Activated T-helper 2 cell treated with anti-CD3 and anti-CD28 coated beads, Interferon-gamma antibody, Interleukin-2, Interleukin-4, amounts not matched to agents 10 μg/mL and 5 μg/mL and 100 μg/mL, durations not matched to agents 14 hours and 24 hours and 36 hours (primary cell): Measurements from ENCODE around the gene RBFOX1. TPM values are rescaled to one million over a fixed set of nuclear protein-coding genes. Genes with fewer than 3 reads are reported as not detected.

Experiments used
- DNase-seq: peaks from one replicate; pipeline ENCODE4 v3.0.0; 2021; ENCODE audit warnings: low spot score
- H3K27ac Mint-ChIP-seq: one replicate; pipeline ENCODE4 v1.8.0; 2021; ENCODE audit warnings: mixed read lengths
- H3K27me3 Mint-ChIP-seq: one replicate; pipeline ENCODE4 v1.8.0; 2021; ENCODE audit warnings: low read depth, mixed read lengths
- H3K36me3 Mint-ChIP-seq: one replicate; pipeline ENCODE4 v1.8.0; 2021; ENCODE audit warnings: low read depth, mixed read lengths
- H3K4me1 Mint-ChIP-seq: one replicate; pipeline ENCODE4 v1.8.0; 2021; ENCODE audit warnings: low read depth, mixed read lengths
- H3K4me3 Mint-ChIP-seq: one replicate; pipeline ENCODE4 v1.8.0; 2021; ENCODE audit warnings: low read depth, mild to moderate bottlenecking, moderate library complexity, mixed read lengths
- H3K9me3 Mint-ChIP-seq: one replicate; pipeline ENCODE4 v1.8.0; 2021; ENCODE audit warnings: mixed read lengths
- intact Hi-C: fragments of 100-400 bp; cut with micrococcal nuclease; formaldehyde crosslinking; loops from one replicate; pipeline ENCODE4 v1.15.1; 2023
- total RNA-seq: library from RNA; stranded (reverse); gene quantifications from 2 replicates; pipeline ENCODE4 v1.2.3, GENCODE V29; 2022

RBFOX1 gene
- total RNA-seq, 1 donor from 2014 or later = not detected

DNA sequence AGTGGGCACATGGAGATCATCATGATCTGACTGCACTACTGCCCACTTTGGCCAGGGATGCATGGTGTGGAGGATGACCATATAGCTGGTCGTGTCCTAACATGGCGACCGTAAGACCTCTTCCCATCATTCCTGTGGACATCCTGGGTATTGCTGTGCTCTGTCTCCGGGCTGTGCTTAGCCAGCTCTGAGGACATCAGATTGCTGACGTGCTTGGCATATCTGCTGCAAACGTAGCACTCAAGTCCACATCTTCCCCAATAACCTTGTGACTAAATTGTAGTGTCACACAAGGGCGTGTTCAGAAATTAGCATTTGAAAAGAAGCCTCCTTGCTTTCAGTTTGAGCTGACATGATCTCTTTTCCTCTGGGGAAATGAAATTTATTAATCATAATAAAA, 373.2 kb downstream of the RBFOX1 start:
- no peak overlapping the region for H3K4me3 Mint-ChIP-seq
- H3K27me3 Mint-ChIP-seq = no peaks in the 10 kb centered on the region
- peaks cover 51% of the 10 kb centered on the region for H3K9me3 Mint-ChIP-seq
- H3K36me3 Mint-ChIP-seq = no peaks in the 10 kb centered on the region
- no peaks in the 10 kb centered on the region for H3K4me1 Mint-ChIP-seq
- no peak overlapping the region for H3K27ac Mint-ChIP-seq
- DNase-seq = no peak
- intact Hi-C loops = no loop called here

DNA sequence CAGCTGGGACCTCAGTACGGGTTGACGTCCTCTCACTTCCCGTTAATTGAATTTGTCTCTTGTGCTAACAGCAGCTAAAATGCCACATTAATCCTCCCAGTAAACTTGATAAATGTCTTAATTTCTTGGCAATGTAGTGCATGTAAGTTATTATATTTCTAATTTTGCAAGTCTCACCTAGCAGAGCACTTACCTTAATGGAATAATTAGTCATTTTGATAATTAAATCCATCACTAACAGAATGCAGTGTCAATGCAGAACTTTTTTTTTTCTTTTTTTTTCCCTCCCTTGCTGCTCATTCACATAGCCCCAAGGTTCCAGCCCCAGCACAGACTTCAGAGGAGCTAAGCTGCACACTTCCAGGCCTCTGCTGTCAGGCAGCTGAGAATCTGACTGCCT, 376.5 kb downstream of the RBFOX1 start:
- Mint-ChIP-seq H3K9me3 (peaks cover 57% of the 10 kb centered on the region), H3K27me3 (no peaks in the 10 kb centered on the region), H3K27ac (no peak overlapping the region)

DNA sequence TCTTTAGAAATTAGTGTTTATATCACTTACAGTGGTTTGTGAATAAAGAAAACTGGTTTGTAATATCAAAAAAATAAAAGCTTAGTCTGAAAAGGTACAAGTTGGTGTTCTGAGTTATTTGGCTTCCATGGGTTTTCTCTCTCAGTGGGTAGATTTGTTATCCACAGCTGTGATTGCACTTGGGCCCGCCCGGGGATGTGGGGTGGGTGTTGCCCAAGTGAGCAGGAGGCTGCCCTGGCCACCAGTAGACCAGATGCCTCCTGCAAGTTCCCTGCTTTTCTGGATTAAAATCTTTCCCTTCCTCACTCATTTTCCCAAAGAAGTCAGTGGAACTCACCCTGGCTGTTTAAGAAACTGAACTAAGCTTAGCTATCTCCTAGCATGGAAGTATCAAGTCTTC, 380.6 kb downstream of the RBFOX1 start:
- H3K4me1 Mint-ChIP-seq = no peaks in the 10 kb centered on the region
- H3K36me3 Mint-ChIP-seq = no peaks in the 10 kb centered on the region
- intact Hi-C loops = no loop called here
- H3K27ac Mint-ChIP-seq = no peak overlapping the region
- DNase-seq = no peak
- H3K27me3 Mint-ChIP-seq = no peaks in the 10 kb centered on the region
- H3K4me3 Mint-ChIP-seq = no peak overlapping the region
- peaks cover 43% of the 10 kb centered on the region for H3K9me3 Mint-ChIP-seq

More for the DNA sequence above, 376.5 kb downstream of the RBFOX1 start:
- intact Hi-C loops = no loop called here
- H3K36me3 Mint-ChIP-seq = no peaks in the 10 kb centered on the region
- no peaks in the 10 kb centered on the region for H3K4me1 Mint-ChIP-seq
- no peak overlapping the region for H3K4me3 Mint-ChIP-seq
- no peak for DNase-seq

DNA sequence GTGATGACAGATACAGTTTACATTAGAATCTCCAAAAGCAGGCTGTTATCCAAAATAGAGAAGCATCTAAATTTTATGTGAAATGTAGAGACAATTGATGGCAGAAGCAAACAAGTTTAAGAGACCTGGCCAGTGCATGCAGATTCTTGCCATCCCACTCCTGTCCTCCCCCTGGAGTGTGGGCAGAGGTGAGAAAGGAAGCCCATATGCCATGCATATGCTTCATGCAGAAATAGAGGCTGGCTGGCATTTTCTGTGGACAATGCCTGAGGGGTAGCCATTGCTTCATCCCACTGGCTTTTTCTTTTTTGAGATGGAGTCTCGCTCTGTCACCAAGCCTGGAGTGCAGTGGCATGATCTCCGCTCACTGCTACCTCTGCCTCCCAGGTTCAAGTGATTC, 382.1 kb downstream of the RBFOX1 start:
- H3K9me3 Mint-ChIP-seq = peaks cover 35% of the 10 kb centered on the region
- no peak overlapping the region for H3K4me3 Mint-ChIP-seq
- no peak for DNase-seq
- no peaks in the 10 kb centered on the region for H3K4me1 Mint-ChIP-seq
- intact Hi-C loops = no loop called here
- H3K27me3 Mint-ChIP-seq = no peaks in the 10 kb centered on the region
- no peaks in the 10 kb centered on the region for H3K36me3 Mint-ChIP-seq
- H3K27ac Mint-ChIP-seq = no peak overlapping the region

DNA sequence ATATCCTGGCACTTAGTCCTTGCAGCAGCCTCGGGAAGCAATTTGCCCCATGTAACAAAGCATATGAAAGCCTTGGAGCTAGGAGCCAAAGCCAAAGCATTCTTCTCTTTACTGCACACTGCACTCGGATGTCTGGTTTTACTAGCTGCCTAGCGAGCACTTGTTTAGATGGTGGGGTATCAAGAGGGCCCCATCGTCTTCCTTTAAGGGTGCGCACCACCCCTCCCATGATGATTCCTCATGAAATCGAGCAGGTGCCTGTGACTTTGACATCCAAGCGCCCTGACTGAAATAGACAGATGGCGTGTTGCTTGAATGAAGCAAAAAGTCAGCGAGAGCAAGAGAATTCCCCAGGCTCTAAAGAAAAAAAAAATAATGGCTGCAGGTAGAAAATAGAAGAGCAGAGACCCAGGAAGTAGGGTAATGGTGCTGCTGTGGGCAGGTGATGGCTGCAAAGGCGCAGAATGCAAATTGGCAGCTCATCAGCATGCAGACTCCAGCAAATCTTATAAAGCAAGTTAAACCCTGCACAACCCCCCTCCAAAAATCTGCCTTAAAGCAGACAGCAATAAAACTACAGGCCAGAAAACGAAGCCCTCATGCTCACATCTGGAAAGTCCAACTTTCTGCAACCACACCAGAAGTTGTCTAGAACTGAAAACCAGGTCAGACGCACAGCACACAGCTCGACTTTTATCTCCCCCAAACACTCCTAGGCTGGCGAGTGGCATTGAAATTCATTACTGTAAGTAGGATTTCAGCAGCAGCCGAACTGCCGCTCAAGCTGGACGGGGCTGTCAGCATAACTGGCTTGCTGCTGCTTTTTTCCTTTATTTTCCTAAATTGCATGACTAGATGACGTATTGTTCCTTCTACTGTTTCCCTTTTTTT, 384.3 kb downstream of the RBFOX1 start:
- Mint-ChIP-seq H3K4me3 (no peak overlapping the region), H3K4me1 (no peaks in the 10 kb centered on the region), H3K27ac (no peak overlapping the region), H3K27me3 (no peaks in the 10 kb centered on the region), H3K36me3 (no peaks in the 10 kb centered on the region), H3K9me3 (peaks cover 34% of the 10 kb centered on the region)
- no peak for DNase-seq
- intact Hi-C loops = no loop called here

DNA sequence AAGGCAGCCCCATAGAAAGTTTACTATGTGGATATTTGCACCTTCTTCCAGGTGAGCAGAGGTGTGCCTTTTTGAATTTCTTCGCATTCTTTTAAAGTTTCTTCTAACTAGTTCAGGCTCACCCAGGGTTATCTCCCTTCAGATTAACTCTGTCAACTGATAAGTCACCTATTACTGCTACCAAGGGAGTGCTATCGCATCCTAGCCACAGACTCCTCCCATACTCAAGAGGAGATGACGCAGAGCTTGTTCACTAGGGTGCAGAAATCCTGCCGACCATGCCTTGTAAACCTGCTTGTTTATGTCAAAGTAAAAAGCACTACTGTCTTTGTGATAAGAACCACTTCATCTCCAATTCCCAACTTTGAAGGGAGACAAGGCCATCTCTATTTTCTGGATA, 390.1 kb downstream of the RBFOX1 start:
- no peak overlapping the region for H3K27ac Mint-ChIP-seq
- H3K36me3 Mint-ChIP-seq = no peaks in the 10 kb centered on the region
- intact Hi-C loops = no loop called here
- peaks cover 40% of the 10 kb centered on the region for H3K9me3 Mint-ChIP-seq
- no peaks in the 10 kb centered on the region for H3K4me1 Mint-ChIP-seq
- H3K4me3 Mint-ChIP-seq = no peak overlapping the region
- no peaks in the 10 kb centered on the region for H3K27me3 Mint-ChIP-seq
- DNase-seq = no peak

DNA sequence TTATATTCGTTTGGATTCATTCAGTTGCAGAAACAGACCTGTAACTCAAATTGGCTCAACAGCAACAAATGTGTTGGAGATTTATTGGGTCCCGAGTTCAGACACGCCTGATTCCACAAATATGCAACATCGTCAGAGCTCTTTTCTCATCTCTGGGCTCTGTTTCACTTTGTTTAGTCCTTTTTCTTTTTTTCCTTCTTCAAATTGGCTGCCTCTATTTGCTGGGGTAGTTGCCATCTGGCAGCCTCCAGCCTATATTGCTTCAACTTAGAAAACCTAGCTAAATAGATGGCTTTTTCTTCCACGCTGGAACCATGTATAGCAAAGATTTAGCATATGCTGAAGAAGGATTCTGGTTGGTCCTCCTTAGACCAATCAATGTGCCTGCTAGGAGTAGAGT, 398.5 kb downstream of the RBFOX1 start:
- Mint-ChIP-seq H3K27me3 (no peaks in the 10 kb centered on the region), H3K9me3 (peaks cover 53% of the 10 kb centered on the region), H3K36me3 (no peaks in the 10 kb centered on the region), H3K4me3 (no peak overlapping the region), H3K4me1 (no peaks in the 10 kb centered on the region), H3K27ac (no peak overlapping the region)
- intact Hi-C loops = no loop called here
- DNase-seq = no peak

DNA sequence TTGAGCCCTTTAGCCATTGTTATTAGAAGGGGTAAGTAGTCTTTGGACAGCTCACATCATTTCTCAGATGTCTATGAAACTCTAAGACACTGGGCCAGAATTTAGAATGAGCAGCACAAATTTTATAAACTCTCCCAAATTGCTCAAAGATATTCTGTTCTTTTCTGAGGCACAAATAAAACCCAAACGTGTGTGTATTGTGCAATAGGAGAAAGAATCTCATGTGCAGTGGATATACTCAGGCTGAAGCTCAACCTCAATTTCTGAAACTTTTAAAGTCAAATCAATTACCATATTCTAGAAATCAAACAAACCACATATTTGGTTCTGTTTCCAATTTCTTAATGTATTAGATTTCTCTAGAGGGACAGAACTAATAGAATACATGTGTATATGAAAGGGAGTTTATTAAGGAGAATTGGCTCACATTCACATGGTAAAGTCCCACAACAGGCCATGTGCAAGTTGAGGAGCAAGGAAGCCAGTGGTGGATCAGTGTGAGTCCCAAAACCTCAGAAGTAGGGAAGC, 403.6 kb downstream of the RBFOX1 start:
- Mint-ChIP-seq H3K27ac (no peak overlapping the region), H3K4me1 (no peaks in the 10 kb centered on the region), H3K9me3 (peaks cover 71% of the 10 kb centered on the region), H3K27me3 (no peaks in the 10 kb centered on the region), H3K4me3 (no peak overlapping the region), H3K36me3 (no peaks in the 10 kb centered on the region)
- no peak for DNase-seq
- intact Hi-C loops = no loop called here

DNA sequence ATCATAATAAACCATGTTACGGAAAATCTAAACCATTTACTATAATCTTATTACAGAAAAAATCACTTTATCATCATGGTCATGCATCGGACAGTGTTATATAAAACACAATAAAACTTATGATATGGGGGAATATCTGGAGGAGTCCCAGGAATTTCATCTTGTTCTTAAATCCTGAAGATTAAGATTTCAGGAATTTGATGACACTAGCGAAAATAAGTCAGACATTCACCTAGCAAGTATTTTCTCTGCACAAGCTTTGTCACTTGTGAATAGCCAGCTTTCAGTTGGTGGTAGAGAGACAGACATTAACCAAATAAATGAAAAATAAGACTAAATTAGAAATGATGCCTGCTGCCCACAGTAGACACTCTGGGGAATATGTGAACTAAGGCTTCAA, 410.0 kb downstream of the RBFOX1 start:
- H3K27ac Mint-ChIP-seq = no peak overlapping the region
- peaks cover 67% of the 10 kb centered on the region for H3K9me3 Mint-ChIP-seq
- H3K27me3 Mint-ChIP-seq = no peaks in the 10 kb centered on the region
- no peaks in the 10 kb centered on the region for H3K4me1 Mint-ChIP-seq
- H3K4me3 Mint-ChIP-seq = no peak overlapping the region
- no peaks in the 10 kb centered on the region for H3K36me3 Mint-ChIP-seq
- no peak for DNase-seq
- intact Hi-C loops = no loop called here

DNA sequence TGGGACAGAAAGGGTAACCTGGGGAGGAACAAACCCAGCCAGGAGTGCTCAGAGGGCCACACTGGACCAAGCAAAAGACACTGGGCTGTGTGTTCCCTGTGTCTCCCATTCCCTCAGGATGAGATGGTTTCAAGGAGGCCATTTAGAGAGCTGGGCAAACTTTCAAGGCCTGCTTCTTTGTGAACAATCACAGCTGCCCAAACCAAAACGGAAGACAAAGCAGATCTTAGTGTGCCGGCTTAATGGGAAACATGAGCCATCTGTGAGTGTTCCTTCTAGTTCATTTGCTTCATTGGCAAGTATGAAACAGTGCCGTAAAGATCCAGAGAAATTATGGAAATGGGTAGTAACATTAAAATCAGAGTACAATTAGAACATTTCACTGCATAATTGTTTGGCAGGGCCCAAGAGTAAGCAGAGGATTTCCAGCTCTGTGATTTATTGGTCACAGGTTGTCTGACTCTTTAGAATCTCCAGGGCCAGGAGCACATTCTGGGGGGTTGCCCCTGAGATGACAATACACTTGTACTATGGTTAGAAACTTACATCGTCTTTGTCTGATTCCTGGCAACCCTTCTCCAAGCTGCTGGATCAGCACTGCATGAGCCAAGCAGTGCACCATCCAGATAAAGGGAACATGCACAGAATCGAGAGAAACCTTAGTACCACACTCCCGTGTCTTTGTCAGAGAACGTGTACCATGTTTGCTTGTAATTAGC, 412.1 kb downstream of the RBFOX1 start:
- Mint-ChIP-seq H3K4me3 (no peak overlapping the region), H3K27ac (no peak overlapping the region), H3K4me1 (no peaks in the 10 kb centered on the region), H3K27me3 (no peaks in the 10 kb centered on the region), H3K9me3 (peaks cover 61% of the 10 kb centered on the region), H3K36me3 (no peaks in the 10 kb centered on the region)
- intact Hi-C loops = no loop called here
- DNase-seq = no peak

DNA sequence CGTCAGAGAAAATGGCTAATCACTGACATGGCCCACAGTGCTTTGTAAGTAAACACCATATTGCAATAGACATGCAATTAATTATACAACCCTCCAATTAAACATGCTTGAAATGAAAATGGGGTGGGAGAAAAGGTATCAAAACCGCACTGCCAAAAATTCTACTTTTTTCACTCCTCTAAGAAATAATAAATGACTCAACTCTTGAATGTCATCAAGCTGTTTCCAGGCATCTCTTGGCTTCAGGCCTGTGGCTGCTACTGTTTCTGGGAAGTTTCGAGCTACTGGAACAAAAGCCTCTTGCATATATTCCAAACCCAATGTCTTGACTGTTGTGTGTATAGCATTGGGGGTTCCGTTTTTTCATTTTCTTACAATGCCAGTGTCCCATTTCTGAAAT, 412.6 kb downstream of the RBFOX1 start:
- intact Hi-C loops = no loop called here
- Mint-ChIP-seq H3K9me3 (peaks cover 61% of the 10 kb centered on the region), H3K27me3 (no peaks in the 10 kb centered on the region), H3K36me3 (no peaks in the 10 kb centered on the region), H3K4me1 (no peaks in the 10 kb centered on the region), H3K4me3 (no peak overlapping the region), H3K27ac (no peak overlapping the region)
- no peak for DNase-seq

DNA sequence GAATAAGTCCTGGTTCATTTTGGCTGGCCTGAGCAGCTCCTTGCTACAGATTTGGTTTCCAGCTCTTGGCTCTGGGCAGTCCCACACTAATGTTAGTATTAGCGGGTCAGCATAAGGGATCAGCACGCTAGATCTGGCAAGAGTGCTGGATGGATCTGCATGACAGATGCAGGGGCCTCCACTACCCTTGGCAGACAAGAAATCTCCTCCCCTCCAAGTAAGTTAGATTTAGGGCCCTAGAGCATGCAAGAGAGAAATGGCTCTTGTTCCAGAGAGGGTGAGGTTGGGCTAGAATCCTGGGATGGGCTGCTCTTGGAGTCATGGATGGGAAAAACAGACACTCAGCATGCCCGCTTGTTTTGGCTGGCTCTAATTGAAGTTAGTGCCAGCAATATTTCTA, 414.3 kb downstream of the RBFOX1 start:
- Mint-ChIP-seq H3K27ac (no peak overlapping the region), H3K27me3 (no peaks in the 10 kb centered on the region), H3K4me3 (no peak overlapping the region), H3K9me3 (peaks cover 55% of the 10 kb centered on the region), H3K36me3 (no peaks in the 10 kb centered on the region), H3K4me1 (no peaks in the 10 kb centered on the region)
- no peak for DNase-seq
- intact Hi-C loops = no loop called here

DNA sequence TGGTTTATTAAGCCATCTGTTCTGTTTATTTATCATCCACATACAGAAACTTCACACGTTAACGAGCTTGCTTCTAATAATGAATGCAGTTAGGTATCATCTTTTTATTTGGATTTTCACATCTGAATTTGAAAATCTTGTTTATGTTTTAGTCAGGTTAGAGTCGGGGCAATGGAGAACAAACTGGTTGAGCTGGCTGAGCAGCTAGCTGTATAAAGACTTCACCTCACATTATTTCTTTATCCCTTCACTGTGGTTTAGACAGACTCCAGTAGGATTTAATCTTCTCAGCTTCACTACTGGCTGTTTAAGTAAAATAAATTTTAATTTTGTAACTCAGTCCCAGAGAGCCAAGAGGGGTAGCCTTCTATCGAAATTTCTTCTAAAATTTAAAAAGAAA, 415.9 kb downstream of the RBFOX1 start:
- Mint-ChIP-seq H3K4me3 (no peak overlapping the region), H3K27ac (no peak overlapping the region), H3K9me3 (peaks cover 64% of the 10 kb centered on the region), H3K4me1 (no peaks in the 10 kb centered on the region), H3K27me3 (no peaks in the 10 kb centered on the region), H3K36me3 (no peaks in the 10 kb centered on the region)
- no peak for DNase-seq
- intact Hi-C loops = no loop called here
